Activated CD4-positive, alpha-beta T cell treated with anti-CD3 and anti-CD28 coated beads, Interleukin-2, amount 10 ng/mL, durations not matched to agents 24 days and 14 days (primary cell): ENCODE results near the gene LIPG. TPM values are rescaled to one million over a fixed set of nuclear protein-coding genes. Genes with fewer than 3 reads are reported as not detected.
A peak's percentile ranks its signal among the peaks of the same experiment; 100 is the strongest.
"Not testable (repeated sequence)": the region's sequence is repeated elsewhere in the genome, so short reads cannot be mapped to it uniquely, and the experiment has no call there.

ENCODE experiments used
- DNase-seq: peaks from one replicate; pipeline ENCODE4 v3.0.0; 2022
- H3K27ac Mint-ChIP-seq: one replicate; pipeline ENCODE4 v1.8.0; 2022; ENCODE audit warnings: mild to moderate bottlenecking, mixed read lengths
- H3K27me3 Mint-ChIP-seq: one replicate; pipeline ENCODE4 v1.8.0; 2022; ENCODE audit warnings: mixed read lengths
- H3K36me3 Mint-ChIP-seq: one replicate; pipeline ENCODE4 v1.8.0; 2022; ENCODE audit warnings: low read depth, mild to moderate bottlenecking, mixed read lengths
- H3K4me1 Mint-ChIP-seq: one replicate; pipeline ENCODE4 v1.8.0; 2021; ENCODE audit warnings: mixed read lengths
- H3K4me3 Mint-ChIP-seq: one replicate; pipeline ENCODE4 v1.8.0; 2022; ENCODE audit warnings: mild to moderate bottlenecking, moderate library complexity, mixed read lengths
- H3K9me3 Mint-ChIP-seq: one replicate; pipeline ENCODE4 v1.8.0; 2021; ENCODE audit warnings: mixed read lengths
- intact Hi-C: fragments of 100-400 bp; cut with micrococcal nuclease; formaldehyde crosslinking; loops from one replicate; pipeline ENCODE4 v1.15.1; 2023
- total RNA-seq: library from RNA; stranded (reverse); gene quantifications from 2 replicates; pipeline ENCODE4 v1.2.3, GENCODE V29; 2022

LIPG gene
- total RNA-seq, 1 donor from 2014 or later: 0.82 TPM

- Mint-ChIP-seq H3K36me3 (no peaks in the 10 kb centered on the region), H3K9me3 (no peaks in the 10 kb centered on the region), H3K27ac (no peak overlapping the region), H3K27me3 (peaks cover 67% of the 10 kb centered on the region), H3K4me1 (peaks cover 26% of the 10 kb centered on the region), H3K4me3 (no peak overlapping the region)
- DNase-seq: no peak
- intact Hi-C loops: no loop called here
Measured at GRCh38 chr18:49558356-49558755, 3.5 kb upstream of the LIPG start.

- Mint-ChIP-seq H3K27me3 (peaks cover 71% of the 10 kb centered on the region), H3K4me1 (peaks cover 31% of the 10 kb centered on the region)
- intact Hi-C loops: loop anchor here (1.0 kb wide), 1 partner anchor 299 kb away; no protein-coding TSS in a partner anchor
- H3K36me3 Mint-ChIP-seq, H3K27ac Mint-ChIP-seq, DNase-seq, H3K9me3 Mint-ChIP-seq, H3K4me3 Mint-ChIP-seq: not testable (repeated sequence)
Measured at GRCh38 chr18:49559326-49559931, 2.4 kb upstream of the LIPG start.

- intact Hi-C loops: loop anchor here (10.0 kb wide), 1 partner anchor 165 kb away; no protein-coding TSS in a partner anchor
Measured at GRCh38 chr18:49560277-49560623, 1.6 kb upstream of the LIPG start.

GRCh38 chr18:49560624-49561288 is 1.1 kb upstream of the LIPG start:
- peaks cover 31% of the 10 kb centered on the region for H3K4me1 Mint-ChIP-seq
- intact Hi-C loops: loop anchor here (10.0 kb wide), 1 partner anchor 164 kb away; no protein-coding TSS in a partner anchor

More at GRCh38 chr18:49560277-49560623, 1.6 kb upstream of the LIPG start:
- no peaks in the 10 kb centered on the region for H3K9me3 Mint-ChIP-seq
- H3K4me1 Mint-ChIP-seq: peaks cover 31% of the 10 kb centered on the region
- H3K27me3 Mint-ChIP-seq: peaks cover 72% of the 10 kb centered on the region
- H3K27ac Mint-ChIP-seq: no peak overlapping the region
- peak overlapping the region; percentile 28 for H3K4me3 Mint-ChIP-seq
- no peaks in the 10 kb centered on the region for H3K36me3 Mint-ChIP-seq
- no peak for DNase-seq

GRCh38 chr18:49562481-49563129 is 748 bp downstream of the LIPG start:
- no peaks in the 10 kb centered on the region for H3K36me3 Mint-ChIP-seq
- intact Hi-C loops: loop anchor here (10.0 kb wide), 1 partner anchor 162 kb away; no protein-coding TSS in a partner anchor
- peaks cover 78% of the 10 kb centered on the region for H3K27me3 Mint-ChIP-seq
- H3K4me1 Mint-ChIP-seq: peaks cover 31% of the 10 kb centered on the region
- H3K27ac Mint-ChIP-seq: no peak overlapping the region
- H3K4me3 Mint-ChIP-seq: peak overlapping the region; percentile 73
- DNase-seq: no peak
- no peaks in the 10 kb centered on the region for H3K9me3 Mint-ChIP-seq

More at GRCh38 chr18:49560624-49561288, 1.1 kb upstream of the LIPG start:
- H3K4me3 Mint-ChIP-seq: peak overlapping the region; percentile 73
- H3K27ac Mint-ChIP-seq: no peak overlapping the region
- DNase-seq: no peak
- H3K36me3 Mint-ChIP-seq: no peaks in the 10 kb centered on the region
- peaks cover 75% of the 10 kb centered on the region for H3K27me3 Mint-ChIP-seq
- no peaks in the 10 kb centered on the region for H3K9me3 Mint-ChIP-seq

GRCh38 chr18:49563130-49563540 is 1.3 kb downstream of the LIPG start:
- intact Hi-C loops: loop anchor here (10.0 kb wide), 1 partner anchor 162 kb away; no protein-coding TSS in a partner anchor
- no peak for DNase-seq
- H3K4me3 Mint-ChIP-seq: peak overlapping the region; percentile 73
- H3K27ac Mint-ChIP-seq: no peak overlapping the region
- no peaks in the 10 kb centered on the region for H3K36me3 Mint-ChIP-seq
- H3K27me3 Mint-ChIP-seq: peaks cover 77% of the 10 kb centered on the region
- H3K4me1 Mint-ChIP-seq: peaks cover 31% of the 10 kb centered on the region
- no peaks in the 10 kb centered on the region for H3K9me3 Mint-ChIP-seq

- Mint-ChIP-seq H3K27ac (no peak overlapping the region), H3K4me3 (no peak overlapping the region), H3K27me3 (peaks cover 71% of the 10 kb centered on the region), H3K9me3 (no peaks in the 10 kb centered on the region), H3K4me1 (peaks cover 31% of the 10 kb centered on the region), H3K36me3 (no peaks in the 10 kb centered on the region)
- intact Hi-C loops: loop anchor here (10.0 kb wide), 1 partner anchor 161 kb away; no protein-coding TSS in a partner anchor
- no peak for DNase-seq
Measured at GRCh38 chr18:49563701-49564517, 2.1 kb downstream of the LIPG start.

- no peak for DNase-seq
- intact Hi-C loops: loop anchor here (10.0 kb wide), 1 partner anchor 160 kb away; no protein-coding TSS in a partner anchor
- Mint-ChIP-seq H3K27ac (no peak overlapping the region), H3K4me1 (peaks cover 31% of the 10 kb centered on the region), H3K27me3 (peaks cover 65% of the 10 kb centered on the region), H3K4me3 (no peak overlapping the region), H3K36me3 (no peaks in the 10 kb centered on the region), H3K9me3 (no peaks in the 10 kb centered on the region)
Measured at GRCh38 chr18:49564518-49564834, 2.6 kb downstream of the LIPG start.

GRCh38 chr18:49565101-49565500 is 3.2 kb downstream of the LIPG start:
- peaks cover 31% of the 10 kb centered on the region for H3K4me1 Mint-ChIP-seq
- no peak overlapping the region for H3K4me3 Mint-ChIP-seq
- no peaks in the 10 kb centered on the region for H3K36me3 Mint-ChIP-seq
- no peak overlapping the region for H3K27ac Mint-ChIP-seq
- DNase-seq: no peak
- intact Hi-C loops: loop anchor here (10.0 kb wide), 1 partner anchor 160 kb away; no protein-coding TSS in a partner anchor
- H3K9me3 Mint-ChIP-seq: no peaks in the 10 kb centered on the region
- peaks cover 60% of the 10 kb centered on the region for H3K27me3 Mint-ChIP-seq

GRCh38 chr18:49565612-49566011 is 3.8 kb downstream of the LIPG start:
- intact Hi-C loops: loop anchor here (10.0 kb wide), 1 partner anchor 159 kb away; no protein-coding TSS in a partner anchor
- Mint-ChIP-seq H3K27ac (no peak overlapping the region), H3K4me3 (no peak overlapping the region), H3K27me3 (peaks cover 55% of the 10 kb centered on the region), H3K9me3 (no peaks in the 10 kb centered on the region), H3K36me3 (no peaks in the 10 kb centered on the region), H3K4me1 (peaks cover 28% of the 10 kb centered on the region)
- DNase-seq: no peak

GRCh38 chr18:49566217-49566770 is 4.4 kb downstream of the LIPG start:
- H3K27ac Mint-ChIP-seq: no peak overlapping the region
- no peak for DNase-seq
- intact Hi-C loops: loop anchor here (10.0 kb wide), 1 partner anchor 159 kb away; no protein-coding TSS in a partner anchor
- H3K4me1 Mint-ChIP-seq: peaks cover 22% of the 10 kb centered on the region
- no peak overlapping the region for H3K4me3 Mint-ChIP-seq
- peaks cover 49% of the 10 kb centered on the region for H3K27me3 Mint-ChIP-seq
- no peaks in the 10 kb centered on the region for H3K9me3 Mint-ChIP-seq
- no peaks in the 10 kb centered on the region for H3K36me3 Mint-ChIP-seq

GRCh38 chr18:49566985-49567384 is 5.1 kb downstream of the LIPG start:
- peaks cover 42% of the 10 kb centered on the region for H3K27me3 Mint-ChIP-seq
- DNase-seq: no peak
- H3K4me1 Mint-ChIP-seq: peaks cover 16% of the 10 kb centered on the region
- intact Hi-C loops: loop anchor here (10.0 kb wide), 1 partner anchor 158 kb away; no protein-coding TSS in a partner anchor
- H3K36me3 Mint-ChIP-seq: no peaks in the 10 kb centered on the region
- H3K4me3 Mint-ChIP-seq: no peak overlapping the region
- no peak overlapping the region for H3K27ac Mint-ChIP-seq
- H3K9me3 Mint-ChIP-seq: no peaks in the 10 kb centered on the region

GRCh38 chr18:49569724-49570123 is 7.9 kb downstream of the LIPG start:
- H3K27me3 Mint-ChIP-seq: peaks cover 19% of the 10 kb centered on the region
- DNase-seq: no peak
- no peak overlapping the region for H3K27ac Mint-ChIP-seq
- H3K4me1 Mint-ChIP-seq: no peaks in the 10 kb centered on the region
- H3K9me3 Mint-ChIP-seq: no peaks in the 10 kb centered on the region
- H3K36me3 Mint-ChIP-seq: no peaks in the 10 kb centered on the region
- no peak overlapping the region for H3K4me3 Mint-ChIP-seq
- intact Hi-C loops: loop anchor here (10.0 kb wide), 1 partner anchor 155 kb away; no protein-coding TSS in a partner anchor
